Adrenal gland (tissue), 5 donors: ENCODE data around the gene ZCCHC4.

ENCODE experiments used
- CTCF ChIP-seq, 6 experiments: fragments of 450-650 bp in 4 of 6; fragments of 200-600 bp in 2 of 6; sonication (generic) in 1 of 6; IDR thresholded peaks; 1 replicate in 5 of 6; 2 replicates in 1 of 6; pipeline versions ENCODE4 v1.5.1 to v1.8.0; 2016 to 2021; ENCODE audit warnings: antibody characterized with exemption in 6 of 6, mild to moderate bottlenecking in 2 of 6, moderate library complexity in 1 of 6
- POLR2A ChIP-seq, 2 donors: fragments of 450-650 bp; IDR thresholded peaks; one replicate each; pipeline ENCODE4 v1.6.1; 2017; ENCODE audit warnings: antibody characterized with exemption in 2 of 2, mild to moderate bottlenecking in 2 of 2, moderate library complexity in 1 of 2
- donor health status: DM: no; HTN: no; CAD: no.

- TF ChIP-seq POLR2A (IDR thresholded peaks at IDR 0.05), result no peak
- no peak for TF ChIP-seq CTCF (IDR thresholded peaks at IDR 0.05)
These were observed 1.8 kb upstream of the ZCCHC4 start for GRCh38 chr4:25310803-25311166.
